Skeletal muscle satellite cell (primary cell): ENCODE data around the gene C3orf52. TPM values are rescaled to one million over a fixed set of nuclear protein-coding genes. Genes with fewer than 3 reads are reported as not detected.

Experiments used
- H3K27me3 ChIP-seq: 2 replicates; pipeline ENCODE4 v1.7.0; 2013; ENCODE audit warnings: low read length; ENCODE audit not compliant: control insufficient read depth, insufficient read depth
- H3K36me3 ChIP-seq: 2 replicates; pipeline ENCODE4 v1.7.0; 2013; ENCODE audit warnings: mild to moderate bottlenecking, control low read depth, low read length; ENCODE audit not compliant: insufficient read depth
- H3K4me1 ChIP-seq: 2 replicates; pipeline ENCODE4 v1.7.0; 2013; ENCODE audit warnings: low read length; ENCODE audit not compliant: control insufficient read depth, insufficient read depth
- H3K4me2 ChIP-seq: 2 replicates; pipeline ENCODE4 v1.7.0; 2013; ENCODE audit warnings: mild to moderate bottlenecking, low read length
- H3K4me3 ChIP-seq: 2 replicates; pipeline ENCODE4 v1.7.0; 2013; ENCODE audit warnings: low read length
- H3K9ac ChIP-seq: 2 replicates; pipeline ENCODE4 v1.7.0; 2013; ENCODE audit warnings: mild to moderate bottlenecking, low read depth, low read length, moderate library complexity
- H3K9me3 ChIP-seq: replicated peaks from 2 replicates; pipeline ENCODE4 v1.7.0; 2013; ENCODE audit warnings: mild to moderate bottlenecking, control low read depth, low read length
- small RNA-seq: library from RNA; depleted of rRNA; stranded (forward); fragments of <200 nt; gene quantifications from one replicate; pipeline ENCODE3, GENCODE V24; 2012

Gene C3orf52

GRCh38 chr3:112149136-112149535 is 62.9 kb downstream of the C3orf52 start:
- Histone ChIP-seq H3K4me3 (no peak overlapping the region), H3K9ac (no peak overlapping the region), H3K36me3 (no peaks in the 10 kb centered on the region), H3K9me3 (no peaks in the 10 kb centered on the region), H3K4me1 (no peaks in the 10 kb centered on the region), H3K4me2 (no peak overlapping the region), H3K27me3 (no peaks in the 10 kb centered on the region)

GRCh38 chr3:112167758-112168157 is 81.6 kb downstream of the C3orf52 start:
- Histone ChIP-seq H3K9ac (no peak overlapping the region), H3K9me3 (no peaks in the 10 kb centered on the region), H3K4me1 (no peaks in the 10 kb centered on the region), H3K4me3 (no peak overlapping the region), H3K27me3 (no peaks in the 10 kb centered on the region), H3K4me2 (no peak overlapping the region), H3K36me3 (no peaks in the 10 kb centered on the region)

Small RNA genes within 50 kb of the gene (small RNA-seq; reads per million reads assigned to genes)
- gene MIR567 = not detected
